ENCODE measurements around the gene RAP1GAP2.
"Not testable (repeated sequence)": the region's sequence is repeated elsewhere in the genome, so short reads cannot be mapped to it uniquely, and the experiment has no call there.

RAP1GAP2 gene

GRCh38 chr17:2889256-2889655 lies 93.0 kb downstream of the RAP1GAP2 start:
- H3K4me2 ChIP-seq (ENCODE audit: low read length) = no peak overlapping the region

GRCh38 chr17:2890778-2891177 lies 94.5 kb downstream of the RAP1GAP2 start:
- not testable (repeated sequence) for H3K4me2 ChIP-seq (ENCODE audit: low read length); H3K36me3 ChIP-seq (ENCODE audit: control insufficient read depth, low read length); H3F3A ChIP-seq (ENCODE audit: control insufficient read depth, insufficient read depth); H3K27me3 ChIP-seq (ENCODE audit: control insufficient read depth, low read length); H3K79me2 ChIP-seq (ENCODE audit: control insufficient read depth, low read length); H3K9me2 ChIP-seq (replicated peaks; ENCODE audit: control insufficient read depth, low read length); H3K27ac ChIP-seq (ENCODE audit: low read depth, low read length); H3K9me3 ChIP-seq (ENCODE audit: control insufficient read depth, insufficient read depth, low read length); H3K4me3 ChIP-seq (ENCODE audit: low read length); H4K20me1 ChIP-seq (ENCODE audit: control insufficient read depth, insufficient read depth, low read depth, low read length)
- H3K4me1 ChIP-seq (ENCODE audit: control insufficient read depth, low read length) = peaks cover 15% of the 10 kb centered on the region

More at GRCh38 chr17:2889256-2889655, 93.0 kb downstream of the RAP1GAP2 start:
- Histone ChIP-seq H3K9me2 (replicated peaks; ENCODE audit: control insufficient read depth, low read length) (no peaks in the 10 kb centered on the region), H4K20me1 (ENCODE audit: control insufficient read depth, insufficient read depth, low read depth, low read length) (no peaks in the 10 kb centered on the region), H3K4me3 (ENCODE audit: low read length) (no peak overlapping the region), H3K4me1 (ENCODE audit: control insufficient read depth, low read length) (peaks cover 15% of the 10 kb centered on the region), H3F3A (ENCODE audit: control insufficient read depth, insufficient read depth) (no peaks in the 10 kb centered on the region), H3K27me3 (ENCODE audit: control insufficient read depth, low read length) (no peaks in the 10 kb centered on the region), H3K79me2 (ENCODE audit: control insufficient read depth, low read length) (peaks cover 6% of the 10 kb centered on the region), H3K36me3 (ENCODE audit: control insufficient read depth, low read length) (no peaks in the 10 kb centered on the region), H3K9me3 (ENCODE audit: control insufficient read depth, insufficient read depth, low read length) (no peaks in the 10 kb centered on the region), H3K27ac (ENCODE audit: low read depth, low read length) (no peak overlapping the region)
- TF ChIP-seq CTCF (IDR thresholded peaks at IDR 0.05; ENCODE audit: low read depth, low read length, poor library complexity, severe bottlenecking) = no peak
- no peak for TF ChIP-seq EZH2phosphoT487 (IDR thresholded peaks at IDR 0.05; ENCODE audit: borderline replicate concordance, low read length)

GRCh38 chr17:2892305-2892971 lies 96.2 kb downstream of the RAP1GAP2 start:
- no peaks in the 10 kb centered on the region for H3K27me3 ChIP-seq (ENCODE audit: control insufficient read depth, low read length)
- H4K20me1 ChIP-seq (ENCODE audit: control insufficient read depth, insufficient read depth, low read depth, low read length) = no peaks in the 10 kb centered on the region
- no peaks in the 10 kb centered on the region for H3F3A ChIP-seq (ENCODE audit: control insufficient read depth, insufficient read depth)
- TF ChIP-seq CTCF (IDR thresholded peaks at IDR 0.05; ENCODE audit: low read depth, low read length, poor library complexity, severe bottlenecking) (no peak), EZH2phosphoT487 (IDR thresholded peaks at IDR 0.05; ENCODE audit: borderline replicate concordance, low read length) (no peak)
- H3K4me1 ChIP-seq (ENCODE audit: control insufficient read depth, low read length) = peaks cover 15% of the 10 kb centered on the region
- H3K4me2 ChIP-seq (ENCODE audit: low read length) = no peak overlapping the region
- H3K36me3 ChIP-seq (ENCODE audit: control insufficient read depth, low read length) = no peaks in the 10 kb centered on the region
- H3K9me2 ChIP-seq (replicated peaks; ENCODE audit: control insufficient read depth, low read length) = no peaks in the 10 kb centered on the region
- H3K79me2 ChIP-seq (ENCODE audit: control insufficient read depth, low read length) = peaks cover 3% of the 10 kb centered on the region; the same call in 1 of the 2 replicates
- H3K4me3 ChIP-seq (ENCODE audit: low read length) = no peak overlapping the region
- no peaks in the 10 kb centered on the region for H3K9me3 ChIP-seq (ENCODE audit: control insufficient read depth, insufficient read depth, low read length)
- no peak overlapping the region for H3K27ac ChIP-seq (ENCODE audit: low read depth, low read length)

- Histone ChIP-seq H3K4me2 (ENCODE audit: low read length) (no peak overlapping the region), H3K79me2 (ENCODE audit: control insufficient read depth, low read length) (peaks cover 3% of the 10 kb centered on the region; the same call in 1 of the 2 replicates)
- TF ChIP-seq CTCF (IDR thresholded peaks at IDR 0.05; ENCODE audit: low read depth, low read length, poor library complexity, severe bottlenecking) (no peak), EZH2phosphoT487 (IDR thresholded peaks at IDR 0.05; ENCODE audit: borderline replicate concordance, low read length) (no peak)
Observed at GRCh38 chr17:2893422-2893914, 97.2 kb downstream of the RAP1GAP2 start.

More at GRCh38 chr17:2893422-2893914, 97.2 kb downstream of the RAP1GAP2 start:
- H3K27ac ChIP-seq (ENCODE audit: low read depth, low read length) = no peak overlapping the region
- no peaks in the 10 kb centered on the region for H3K9me3 ChIP-seq (ENCODE audit: control insufficient read depth, insufficient read depth, low read length)
- no peaks in the 10 kb centered on the region for H3K36me3 ChIP-seq (ENCODE audit: control insufficient read depth, low read length)
- H4K20me1 ChIP-seq (ENCODE audit: control insufficient read depth, insufficient read depth, low read depth, low read length) = no peaks in the 10 kb centered on the region
- H3K4me1 ChIP-seq (ENCODE audit: control insufficient read depth, low read length) = peaks cover 6% of the 10 kb centered on the region
- no peak overlapping the region for H3K4me3 ChIP-seq (ENCODE audit: low read length)
- H3F3A ChIP-seq (ENCODE audit: control insufficient read depth, insufficient read depth) = no peaks in the 10 kb centered on the region
- no peaks in the 10 kb centered on the region for H3K27me3 ChIP-seq (ENCODE audit: control insufficient read depth, low read length)
- no peaks in the 10 kb centered on the region for H3K9me2 ChIP-seq (replicated peaks; ENCODE audit: control insufficient read depth, low read length)

All from DOHH2 (cell line).